Glutamatergic neuron (in vitro differentiated cells): Measurements from ENCODE around the gene RETREG1. TPM values are rescaled to one million over a fixed set of nuclear protein-coding genes. Genes with fewer than 3 reads are reported as not detected.

Experiments
- DNase-seq: peaks from one replicate; pipeline ENCODE4 v3.0.0; 2022
- H3K27ac Mint-ChIP-seq: one replicate; pipeline ENCODE4 v1.8.0; 2020; ENCODE audit warnings: mild to moderate bottlenecking, mixed read lengths, inconsistent platforms; ENCODE audit not compliant: unreplicated experiment
- H3K27me3 Mint-ChIP-seq: one replicate; pipeline ENCODE4 v1.8.0; 2020; ENCODE audit warnings: mild to moderate bottlenecking, moderate library complexity, mixed read lengths, inconsistent platforms; ENCODE audit not compliant: unreplicated experiment
- H3K36me3 Mint-ChIP-seq: one replicate; pipeline ENCODE4 v1.8.0; 2020; ENCODE audit warnings: mild to moderate bottlenecking, mixed read lengths, inconsistent platforms; ENCODE audit not compliant: unreplicated experiment
- H3K4me1 Mint-ChIP-seq: one replicate; pipeline ENCODE4 v1.8.0; 2020; ENCODE audit warnings: mild to moderate bottlenecking, low read depth, mixed read lengths, inconsistent platforms; ENCODE audit not compliant: unreplicated experiment
- H3K4me3 Mint-ChIP-seq: one replicate; pipeline ENCODE4 v1.8.0; 2020; ENCODE audit warnings: mild to moderate bottlenecking, mixed read lengths, inconsistent platforms; ENCODE audit not compliant: unreplicated experiment
- H3K9me3 Mint-ChIP-seq: one replicate; pipeline ENCODE4 v1.8.0; 2020; ENCODE audit warnings: mild to moderate bottlenecking, moderate library complexity, mixed read lengths, inconsistent platforms; ENCODE audit not compliant: unreplicated experiment
- total RNA-seq: library from RNA; stranded (reverse); fragmentation: NEBNext Ultra II Directional; extraction: Animal tissue kit (Norgen Biotek cat#: 25700); gene quantifications from one replicate; pipeline ENCODE4 v1.2.1, GENCODE V29; 2021; ENCODE audit not compliant: unreplicated experiment
- TF ChIP-seq, protein P1 (sequence below): fragments of 200-600 bp; sonication (generic); IDR thresholded peaks from one replicate; pipeline ENCODE4 v1.5.0; 2021; ENCODE audit not compliant: partially characterized antibody, unreplicated experiment

RETREG1 gene
- total RNA-seq, 1 donor from 2014 or later: 6.3 TPM

- H3K4me1 Mint-ChIP-seq: peaks cover 2% of the 10 kb centered on the region
- no peak overlapping the region for H3K4me3 Mint-ChIP-seq
- H3K9me3 Mint-ChIP-seq: no peaks in the 10 kb centered on the region
- no peak overlapping the region for H3K27ac Mint-ChIP-seq
- no peaks in the 10 kb centered on the region for H3K36me3 Mint-ChIP-seq
- DNase-seq: no peak
- H3K27me3 Mint-ChIP-seq: peaks cover 6% of the 10 kb centered on the region
- TF ChIP-seq, protein P1, sequence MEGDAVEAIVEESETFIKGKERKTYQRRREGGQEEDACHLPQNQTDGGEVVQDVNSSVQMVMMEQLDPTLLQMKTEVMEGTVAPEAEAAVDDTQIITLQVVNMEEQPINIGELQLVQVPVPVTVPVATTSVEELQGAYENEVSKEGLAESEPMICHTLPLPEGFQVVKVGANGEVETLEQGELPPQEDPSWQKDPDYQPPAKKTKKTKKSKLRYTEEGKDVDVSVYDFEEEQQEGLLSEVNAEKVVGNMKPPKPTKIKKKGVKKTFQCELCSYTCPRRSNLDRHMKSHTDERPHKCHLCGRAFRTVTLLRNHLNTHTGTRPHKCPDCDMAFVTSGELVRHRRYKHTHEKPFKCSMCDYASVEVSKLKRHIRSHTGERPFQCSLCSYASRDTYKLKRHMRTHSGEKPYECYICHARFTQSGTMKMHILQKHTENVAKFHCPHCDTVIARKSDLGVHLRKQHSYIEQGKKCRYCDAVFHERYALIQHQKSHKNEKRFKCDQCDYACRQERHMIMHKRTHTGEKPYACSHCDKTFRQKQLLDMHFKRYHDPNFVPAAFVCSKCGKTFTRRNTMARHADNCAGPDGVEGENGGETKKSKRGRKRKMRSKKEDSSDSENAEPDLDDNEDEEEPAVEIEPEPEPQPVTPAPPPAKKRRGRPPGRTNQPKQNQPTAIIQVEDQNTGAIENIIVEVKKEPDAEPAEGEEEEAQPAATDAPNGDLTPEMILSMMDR: no peak
Measured at GRCh38 chr5:16606628-16607027, 10.2 kb downstream of the RETREG1 start.

GRCh38 chr5:16603701-16604100, 13.1 kb downstream of the RETREG1 start:
- peaks cover 2% of the 10 kb centered on the region for H3K4me1 Mint-ChIP-seq
- TF ChIP-seq, protein P1: no peak
- peaks cover 6% of the 10 kb centered on the region for H3K27me3 Mint-ChIP-seq
- no peak overlapping the region for H3K4me3 Mint-ChIP-seq
- H3K27ac Mint-ChIP-seq: no peak overlapping the region
- no peaks in the 10 kb centered on the region for H3K9me3 Mint-ChIP-seq
- H3K36me3 Mint-ChIP-seq: peaks cover 5% of the 10 kb centered on the region
- DNase-seq: no peak

- Mint-ChIP-seq H3K27me3 (peaks cover 6% of the 10 kb centered on the region), H3K4me1 (peaks cover 2% of the 10 kb centered on the region), H3K4me3 (no peak overlapping the region), H3K27ac (no peak overlapping the region), H3K36me3 (peaks cover 10% of the 10 kb centered on the region), H3K9me3 (no peaks in the 10 kb centered on the region)
- TF ChIP-seq, protein P1: no peak
- no peak for DNase-seq
Measured at GRCh38 chr5:16603295-16603694, 13.5 kb downstream of the RETREG1 start.

DNA sequence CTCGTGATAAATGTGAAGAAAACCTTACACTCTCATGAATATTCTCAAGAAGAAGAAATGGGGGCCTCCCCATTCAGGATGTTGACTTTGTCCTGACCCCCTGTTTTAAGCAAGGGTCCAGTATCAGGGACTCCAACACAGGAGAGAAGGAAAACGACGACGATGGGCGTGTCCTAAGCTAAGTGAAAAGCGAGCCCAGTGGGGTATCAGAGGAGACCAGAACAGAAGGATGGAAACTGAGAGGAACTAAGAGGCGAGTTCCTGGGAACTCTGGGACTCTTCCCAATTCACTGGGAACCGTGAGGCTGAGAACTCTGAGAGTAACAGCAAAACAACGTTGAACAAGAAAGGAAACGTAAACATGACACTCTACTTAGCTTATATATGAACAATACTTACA, 14.6 kb downstream of the RETREG1 start:
- peaks cover 6% of the 10 kb centered on the region for H3K27me3 Mint-ChIP-seq
- peaks cover 10% of the 10 kb centered on the region for H3K36me3 Mint-ChIP-seq
- H3K4me3 Mint-ChIP-seq: no peak overlapping the region
- H3K9me3 Mint-ChIP-seq: no peaks in the 10 kb centered on the region
- no peak for DNase-seq
- peaks cover 2% of the 10 kb centered on the region for H3K4me1 Mint-ChIP-seq
- H3K27ac Mint-ChIP-seq: no peak overlapping the region
- TF ChIP-seq, protein P1: no peak

DNA sequence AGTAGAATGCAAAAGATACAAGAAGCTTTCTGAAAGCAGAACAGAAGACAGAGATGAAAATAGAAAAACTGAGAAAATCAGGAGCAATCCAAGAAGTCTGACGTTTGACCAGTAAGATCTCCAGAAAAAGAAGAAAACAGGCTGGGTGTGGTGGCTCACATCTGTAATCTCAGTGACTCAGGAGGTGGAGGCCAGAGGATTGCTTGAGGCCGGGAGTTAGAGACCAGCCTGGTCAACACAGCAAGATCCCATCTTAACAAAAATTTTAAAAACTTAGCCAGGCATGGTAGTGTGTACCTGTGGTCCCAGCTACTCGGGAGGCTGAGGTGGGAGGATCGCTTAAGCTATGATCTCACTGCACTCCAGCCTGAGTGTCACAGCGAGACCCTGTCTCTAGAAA, 15.9 kb downstream of the RETREG1 start:
- Mint-ChIP-seq H3K36me3 (peaks cover 10% of the 10 kb centered on the region), H3K27ac (no peak overlapping the region), H3K4me1 (peaks cover 2% of the 10 kb centered on the region), H3K27me3 (peaks cover 4% of the 10 kb centered on the region), H3K9me3 (peaks cover 1% of the 10 kb centered on the region), H3K4me3 (no peak overlapping the region)
- no peak for DNase-seq
- TF ChIP-seq, protein P1: no peak
